Mucosa of rectum (tissue), 2 donors: Measurements from ENCODE around the gene C6orf47.

Experiments
- H3K27ac ChIP-seq, 2 donors: one replicate each; pipeline ENCODE4 v1.7.0; 2013; ENCODE audit warnings: inconsistent platforms in 2 of 2, low read depth in 2 of 2, low read length in 2 of 2
- H3K27me3 ChIP-seq, 2 donors: one replicate each; pipeline ENCODE4 v1.7.0; 2013; ENCODE audit warnings: low read length in 2 of 2; ENCODE audit not compliant: control insufficient read depth in 2 of 2, insufficient read depth in 2 of 2
- H3K36me3 ChIP-seq, 2 donors: one replicate each; pipeline ENCODE4 v1.7.0; 2013; ENCODE audit warnings: low read length in 2 of 2; ENCODE audit not compliant: control insufficient read depth in 2 of 2, insufficient read depth in 2 of 2
- H3K4me1 ChIP-seq, 2 donors: one replicate each; pipeline ENCODE4 v1.7.0; 2013; ENCODE audit warnings: low read length in 2 of 2, mild to moderate bottlenecking in 1 of 2; ENCODE audit not compliant: control insufficient read depth in 2 of 2, insufficient read depth in 2 of 2
- H3K4me3 ChIP-seq, 2 donors: one replicate each; pipeline ENCODE4 v1.7.0; 2013; ENCODE audit warnings: low read length in 2 of 2
- H3K9ac ChIP-seq, 2 donors: one replicate each; pipeline ENCODE4 v1.7.0; 2013; ENCODE audit warnings: low read length in 2 of 2, low read depth in 1 of 2, mild to moderate bottlenecking in 1 of 2
- H3K9me3 ChIP-seq, 2 donors: one replicate each; pipeline ENCODE4 v1.7.0; 2013; ENCODE audit warnings: low read length in 2 of 2; ENCODE audit not compliant: control insufficient read depth in 2 of 2
- donor health status: healthy.
- donor health status: Normal muscosa, but diverticular disease.

C6orf47 gene

DNA sequence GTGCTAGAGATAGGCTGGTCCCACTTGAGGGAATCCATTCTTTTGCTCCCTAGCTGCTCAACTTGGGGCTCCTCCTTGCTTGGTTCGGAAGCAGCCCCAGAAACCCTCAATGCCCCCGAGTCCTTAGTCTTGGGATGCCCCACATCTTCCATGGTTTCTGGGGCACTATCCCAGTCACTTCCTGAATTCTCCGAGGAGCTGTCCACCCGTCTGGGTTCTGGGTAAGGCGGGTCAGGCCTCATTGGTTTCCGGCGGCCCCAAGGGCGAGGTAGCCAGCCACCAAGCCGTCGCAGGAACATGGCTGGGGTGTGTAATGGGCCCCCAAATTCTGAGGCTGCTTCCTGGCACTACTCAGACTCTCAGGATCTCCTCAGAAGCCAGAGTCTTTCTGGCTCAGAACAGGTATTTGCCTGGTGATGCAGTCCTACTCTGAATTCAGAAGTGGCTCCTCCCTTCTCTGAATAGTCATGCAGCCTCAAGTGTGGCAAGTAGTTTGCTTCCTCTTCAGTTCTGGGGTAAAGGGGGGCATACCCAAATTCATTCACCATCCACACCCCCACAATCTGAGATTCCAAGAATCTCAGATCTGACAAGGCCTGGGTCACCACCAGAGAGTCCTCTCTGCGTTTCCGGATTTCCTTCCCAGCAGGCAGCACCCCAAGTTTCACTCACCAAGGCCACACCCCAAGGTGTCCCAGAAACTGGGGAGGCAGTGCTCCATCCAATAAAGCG lies 763 bp downstream of the C6orf47 start:
- H3K36me3 ChIP-seq, result peaks cover 3 to 41% of the 10 kb centered on the region in 2 donors
- no peaks in the 10 kb centered on the region for H3K27me3 ChIP-seq
- no peaks in the 10 kb centered on the region for H3K9me3 ChIP-seq
- H3K27ac ChIP-seq, result peak overlapping the region; percentile 81 to 92
- peaks cover 39 to 44% of the 10 kb centered on the region in 2 donors for H3K4me1 ChIP-seq
- peak overlapping the region; percentile 97 to 98 for H3K4me3 ChIP-seq
- H3K9ac ChIP-seq, result peak overlapping the region; percentile 80 to 96

GRCh38 chr6:31658983-31659648 lies 1.5 kb downstream of the C6orf47 start:
- Histone ChIP-seq H3K36me3 (peaks cover 3 to 41% of the 10 kb centered on the region in 2 donors), H3K9me3 (no peaks in the 10 kb centered on the region), H3K27me3 (no peaks in the 10 kb centered on the region), H3K9ac (peak overlapping the region; percentile 80 to 96), H3K27ac (peak overlapping the region in 1 of 2 donors; percentile 92), H3K4me3 (peak overlapping the region; percentile 97 to 98), H3K4me1 (peaks cover 36 to 39% of the 10 kb centered on the region in 2 donors)

GRCh38 chr6:31658158-31658688 lies 2.4 kb downstream of the C6orf47 start:
- Histone ChIP-seq H3K9ac (no peak overlapping the region), H3K4me3 (no peak overlapping the region), H3K36me3 (peaks cover under 1 to 39% of the 10 kb centered on the region in 2 donors), H3K27ac (no peak overlapping the region), H3K9me3 (no peaks in the 10 kb centered on the region), H3K27me3 (no peaks in the 10 kb centered on the region), H3K4me1 (peaks cover 33 to 36% of the 10 kb centered on the region in 2 donors)

DNA sequence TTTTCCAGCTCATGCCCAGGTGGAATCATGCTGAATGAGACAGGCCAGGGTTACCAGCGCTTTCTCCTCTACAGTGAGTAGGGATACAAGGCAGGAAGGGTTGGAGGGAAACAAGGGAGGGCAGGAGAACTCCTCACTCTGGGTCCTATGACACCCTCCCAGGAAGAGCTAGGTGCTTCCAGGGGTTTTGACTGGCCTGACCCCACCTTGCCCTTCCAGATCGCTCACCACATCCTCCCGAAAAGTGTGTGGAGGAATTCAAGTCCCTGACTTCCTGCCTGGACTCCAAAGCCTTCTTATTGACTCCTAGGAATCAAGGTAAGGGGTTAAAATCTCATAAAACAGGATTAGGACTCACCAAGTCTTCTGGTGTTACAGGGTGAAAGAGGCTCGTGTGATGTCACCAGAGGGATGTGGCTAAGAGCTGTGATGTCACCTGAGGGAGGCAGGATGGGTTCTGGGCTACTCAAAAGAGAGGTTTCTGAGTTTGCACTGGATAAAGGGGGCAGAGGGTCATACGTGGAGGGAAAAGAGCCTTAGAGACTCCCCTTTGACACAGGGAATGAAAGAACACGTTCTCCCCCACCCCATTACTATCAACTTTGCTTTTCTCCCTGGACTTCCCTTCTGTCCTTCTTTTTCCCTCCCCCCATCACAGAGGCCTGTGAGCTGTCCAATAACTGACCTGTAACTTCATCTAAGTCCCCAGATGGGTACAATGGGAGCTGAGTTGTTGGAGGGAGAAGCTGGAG lies 3.0 kb downstream of the C6orf47 start:
- no peak overlapping the region for H3K9ac ChIP-seq
- no peaks in the 10 kb centered on the region for H3K9me3 ChIP-seq
- H3K4me3 ChIP-seq, result no peak overlapping the region
- no peak overlapping the region for H3K27ac ChIP-seq
- H3K4me1 ChIP-seq, result peaks cover 29 to 38% of the 10 kb centered on the region in 2 donors
- peaks cover 0 to 36% of the 10 kb centered on the region in 2 donors for H3K36me3 ChIP-seq
- no peaks in the 10 kb centered on the region for H3K27me3 ChIP-seq

DNA sequence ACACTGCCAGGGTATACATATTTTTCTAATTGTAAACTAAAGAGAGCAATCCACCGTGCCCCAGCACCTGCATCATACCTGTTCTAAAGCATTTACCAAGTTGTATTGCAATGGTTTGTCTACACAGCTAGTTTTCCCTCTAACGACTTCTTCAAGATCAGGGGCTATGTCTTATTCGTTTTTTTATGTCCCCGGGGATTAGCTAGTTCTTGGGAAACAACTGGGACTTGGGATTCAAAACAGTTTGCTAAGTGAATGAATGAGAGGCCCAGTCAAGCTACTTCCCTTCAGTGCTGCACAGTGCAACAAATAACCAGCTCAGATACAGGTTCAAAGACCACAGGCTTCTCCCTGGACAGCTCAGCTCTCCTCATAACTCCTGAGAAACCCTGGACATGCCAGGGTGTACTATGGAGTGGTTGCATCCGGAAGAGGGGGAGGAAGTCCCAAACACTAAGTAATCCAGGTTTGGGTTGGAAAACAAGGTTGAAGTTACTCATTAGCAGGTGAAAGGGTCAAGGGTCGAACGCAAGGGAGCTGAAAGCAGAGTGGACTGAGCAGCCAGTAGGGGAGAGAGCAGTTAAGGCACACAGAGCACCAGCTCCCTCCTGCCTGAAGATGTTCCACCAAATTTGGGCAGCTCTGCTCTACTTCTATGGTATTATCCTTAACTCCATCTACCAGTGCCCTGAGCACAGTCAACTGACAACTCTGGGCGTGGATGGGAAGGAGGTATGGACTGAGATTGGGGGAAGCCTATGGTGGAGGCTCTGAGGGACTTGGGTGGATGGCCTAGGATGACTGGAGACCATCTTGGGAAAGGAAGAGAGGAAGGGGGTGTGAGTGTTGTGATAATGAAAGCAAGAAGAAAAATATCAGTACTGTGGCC lies 5.0 kb downstream of the C6orf47 start, which contains the start of gene APOM:
Gene APOM (plus strand): TSS at position 546 of the 889 bp plus-strand sequence. CDS start 73 bp downstream, at position 619.
- peak within 1 kb of the TSS in 1 of 2 donors; percentile 5 for H3K9ac ChIP-seq
- H3K9me3 ChIP-seq, result no peaks in the 10 kb centered on the region
- H3K27me3 ChIP-seq, result no peaks in the 10 kb centered on the region
- H3K4me3 ChIP-seq, result peak within 1 kb of the TSS in 1 of 2 donors; percentile 42
- H3K4me1 ChIP-seq, result peaks cover 40 to 46% of the 10 kb centered on the region in 2 donors
- no peak within 1 kb of the TSS for H3K27ac ChIP-seq
- H3K36me3 ChIP-seq, result peaks cover 4 to 31% of the 10 kb centered on the region in 2 donors

DNA sequence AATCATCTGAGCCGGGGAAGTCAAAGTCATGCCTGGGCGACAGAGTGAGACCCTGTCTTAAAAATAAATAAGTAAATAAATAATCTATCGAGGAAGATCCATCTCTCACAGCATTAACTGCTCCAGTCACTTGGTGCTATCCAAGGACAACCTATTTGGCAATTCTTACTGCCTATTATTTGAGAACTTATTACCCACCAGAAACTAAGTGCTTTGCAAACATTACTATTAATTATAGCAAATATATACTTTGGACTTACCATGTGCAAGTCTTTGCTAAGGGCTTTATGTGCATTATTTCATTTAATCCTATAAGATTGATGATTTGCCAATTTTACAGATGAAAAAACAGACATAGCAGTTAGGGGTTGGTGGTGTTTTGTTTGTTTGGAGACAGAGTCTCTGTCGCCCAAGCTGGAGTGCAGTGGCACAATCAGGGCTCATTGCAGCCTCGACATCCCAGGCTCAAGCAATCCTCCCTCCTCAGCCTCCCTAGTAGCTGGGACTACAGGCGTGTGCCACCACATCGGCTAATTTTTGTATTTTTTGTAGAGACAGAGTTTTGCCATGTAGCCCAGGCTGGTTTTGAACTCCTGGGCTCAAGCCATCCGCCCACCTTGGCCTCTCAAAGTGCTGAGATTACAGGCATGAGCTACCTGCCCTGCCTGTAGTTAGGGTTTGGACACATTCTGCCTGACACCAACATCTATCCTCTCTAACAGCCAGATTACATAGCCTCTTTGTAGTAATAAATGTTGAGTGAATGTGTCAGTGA lies 5.8 kb downstream of the C6orf47 start:
- H3K36me3 ChIP-seq, result peaks cover 4 to 31% of the 10 kb centered on the region in 2 donors
- H3K9me3 ChIP-seq, result no peaks in the 10 kb centered on the region
- H3K27me3 ChIP-seq, result no peaks in the 10 kb centered on the region
- H3K27ac ChIP-seq, result no peak overlapping the region
- no peak overlapping the region for H3K9ac ChIP-seq
- no peak overlapping the region for H3K4me3 ChIP-seq
- peaks cover 40 to 43% of the 10 kb centered on the region in 2 donors for H3K4me1 ChIP-seq

DNA sequence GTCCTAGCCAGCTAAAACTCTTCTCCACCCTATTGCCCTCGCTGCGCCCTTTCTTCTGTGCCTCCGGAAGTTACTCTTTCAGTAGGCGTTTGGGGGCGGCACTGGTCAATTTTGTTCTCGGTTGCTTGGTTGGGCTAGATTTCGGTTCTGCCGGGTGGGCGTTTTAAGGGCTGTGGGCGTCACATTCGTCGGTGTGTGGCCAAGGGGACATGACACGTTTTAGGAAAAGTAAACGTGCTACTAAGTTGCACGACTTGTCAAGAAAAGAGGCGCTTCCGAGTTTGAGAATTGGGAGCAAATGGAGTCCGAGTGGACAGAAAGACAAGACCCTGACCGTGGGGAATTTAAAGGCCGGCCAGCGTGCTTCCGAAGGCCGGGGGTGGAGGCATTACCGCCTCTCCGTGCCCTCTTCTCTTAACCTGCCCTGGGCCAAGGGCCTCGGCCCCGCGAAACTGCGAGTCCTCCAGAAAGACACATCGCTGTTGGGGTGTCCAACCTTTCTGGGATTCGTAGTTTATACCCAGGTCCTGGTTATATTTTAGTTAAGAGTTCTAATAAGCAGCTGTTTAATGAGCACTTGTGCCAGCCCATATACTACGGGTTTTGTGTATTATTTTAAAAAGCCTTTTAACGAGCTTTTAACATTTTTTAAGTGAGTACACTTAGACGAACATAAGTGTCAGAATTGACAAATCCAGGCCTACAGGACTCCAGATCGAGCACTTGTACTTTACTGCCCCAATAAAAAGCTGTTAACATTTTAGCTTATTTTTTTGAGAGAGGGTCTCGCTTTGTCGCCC lies 7.5 kb downstream of the C6orf47 start:
- Histone ChIP-seq H3K27ac (peak overlapping the region; percentile 94), H3K9me3 (no peaks in the 10 kb centered on the region), H3K27me3 (no peaks in the 10 kb centered on the region), H3K4me3 (peak overlapping the region; percentile 98 to 100), H3K4me1 (peaks cover 24 to 28% of the 10 kb centered on the region in 2 donors), H3K9ac (peak overlapping the region; percentile 78 to 93), H3K36me3 (peaks cover 19 to 41% of the 10 kb centered on the region in 2 donors)

- Histone ChIP-seq H3K4me3 (peak overlapping the region; percentile 98 to 100), H3K9ac (peak overlapping the region; percentile 78 to 93), H3K4me1 (peaks cover 23 to 27% of the 10 kb centered on the region in 2 donors), H3K36me3 (peaks cover 31 to 42% of the 10 kb centered on the region in 2 donors), H3K27me3 (no peaks in the 10 kb centered on the region), H3K9me3 (no peaks in the 10 kb centered on the region), H3K27ac (peak overlapping the region; percentile 94)
Observed at GRCh38 chr6:31651602-31652191, 8.9 kb downstream of the C6orf47 start.
